ENCODE measurements around the gene SLFN13.
"Not testable (repeated sequence)": the region's sequence is repeated elsewhere in the genome, so short reads cannot be mapped to it uniquely, and the experiment has no call there.

SLFN13 gene, protein sequence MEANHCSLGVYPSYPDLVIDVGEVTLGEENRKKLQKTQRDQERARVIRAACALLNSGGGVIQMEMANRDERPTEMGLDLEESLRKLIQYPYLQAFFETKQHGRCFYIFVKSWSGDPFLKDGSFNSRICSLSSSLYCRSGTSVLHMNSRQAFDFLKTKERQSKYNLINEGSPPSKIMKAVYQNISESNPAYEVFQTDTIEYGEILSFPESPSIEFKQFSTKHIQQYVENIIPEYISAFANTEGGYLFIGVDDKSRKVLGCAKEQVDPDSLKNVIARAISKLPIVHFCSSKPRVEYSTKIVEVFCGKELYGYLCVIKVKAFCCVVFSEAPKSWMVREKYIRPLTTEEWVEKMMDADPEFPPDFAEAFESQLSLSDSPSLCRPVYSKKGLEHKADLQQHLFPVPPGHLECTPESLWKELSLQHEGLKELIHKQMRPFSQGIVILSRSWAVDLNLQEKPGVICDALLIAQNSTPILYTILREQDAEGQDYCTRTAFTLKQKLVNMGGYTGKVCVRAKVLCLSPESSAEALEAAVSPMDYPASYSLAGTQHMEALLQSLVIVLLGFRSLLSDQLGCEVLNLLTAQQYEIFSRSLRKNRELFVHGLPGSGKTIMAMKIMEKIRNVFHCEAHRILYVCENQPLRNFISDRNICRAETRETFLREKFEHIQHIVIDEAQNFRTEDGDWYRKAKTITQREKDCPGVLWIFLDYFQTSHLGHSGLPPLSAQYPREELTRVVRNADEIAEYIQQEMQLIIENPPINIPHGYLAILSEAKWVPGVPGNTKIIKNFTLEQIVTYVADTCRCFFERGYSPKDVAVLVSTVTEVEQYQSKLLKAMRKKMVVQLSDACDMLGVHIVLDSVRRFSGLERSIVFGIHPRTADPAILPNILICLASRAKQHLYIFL

DNA sequence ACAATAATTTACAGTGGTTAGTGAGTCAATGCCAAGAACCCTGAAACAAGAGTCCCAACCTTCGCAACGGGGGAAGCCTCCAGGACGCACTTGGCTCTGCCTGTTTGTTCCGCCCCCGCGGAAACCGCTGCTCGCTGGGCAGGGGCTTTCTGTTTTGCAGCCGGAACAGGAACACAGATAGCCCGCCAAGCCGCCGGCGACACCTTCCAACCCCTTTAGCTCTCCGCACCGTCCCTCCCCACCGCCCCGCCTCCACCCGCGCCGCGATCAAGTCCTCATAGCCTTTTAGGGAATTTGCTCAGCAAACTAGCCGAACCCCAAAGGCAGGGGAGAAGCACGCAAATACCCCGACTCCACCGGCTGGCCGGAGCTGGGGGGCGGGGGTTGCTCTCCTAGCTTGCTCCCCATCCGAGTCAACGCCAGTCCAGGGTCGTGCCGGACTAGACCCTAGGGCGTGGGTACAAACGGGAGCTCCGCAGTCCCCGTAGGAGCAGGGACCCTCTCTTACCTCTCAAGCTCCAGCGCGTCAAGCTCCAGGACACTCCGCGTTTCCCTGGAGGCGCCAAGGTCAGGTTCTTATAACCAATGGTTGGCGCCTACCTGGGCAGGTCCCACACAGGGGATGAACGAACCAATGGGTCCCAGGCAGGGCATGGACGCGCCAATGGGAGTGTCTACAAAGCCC, at the start of gene SLFN13:
Gene SLFN13, minus strand, starts transcription at position 553 of the 685 bp plus-strand sequence. CDS start 3,086 bp downstream, outside the sequence.
- in situ Hi-C loops (cut with MboI; ENCODE audit: low sequenced_read_pairs), result no loop called here

DNA sequence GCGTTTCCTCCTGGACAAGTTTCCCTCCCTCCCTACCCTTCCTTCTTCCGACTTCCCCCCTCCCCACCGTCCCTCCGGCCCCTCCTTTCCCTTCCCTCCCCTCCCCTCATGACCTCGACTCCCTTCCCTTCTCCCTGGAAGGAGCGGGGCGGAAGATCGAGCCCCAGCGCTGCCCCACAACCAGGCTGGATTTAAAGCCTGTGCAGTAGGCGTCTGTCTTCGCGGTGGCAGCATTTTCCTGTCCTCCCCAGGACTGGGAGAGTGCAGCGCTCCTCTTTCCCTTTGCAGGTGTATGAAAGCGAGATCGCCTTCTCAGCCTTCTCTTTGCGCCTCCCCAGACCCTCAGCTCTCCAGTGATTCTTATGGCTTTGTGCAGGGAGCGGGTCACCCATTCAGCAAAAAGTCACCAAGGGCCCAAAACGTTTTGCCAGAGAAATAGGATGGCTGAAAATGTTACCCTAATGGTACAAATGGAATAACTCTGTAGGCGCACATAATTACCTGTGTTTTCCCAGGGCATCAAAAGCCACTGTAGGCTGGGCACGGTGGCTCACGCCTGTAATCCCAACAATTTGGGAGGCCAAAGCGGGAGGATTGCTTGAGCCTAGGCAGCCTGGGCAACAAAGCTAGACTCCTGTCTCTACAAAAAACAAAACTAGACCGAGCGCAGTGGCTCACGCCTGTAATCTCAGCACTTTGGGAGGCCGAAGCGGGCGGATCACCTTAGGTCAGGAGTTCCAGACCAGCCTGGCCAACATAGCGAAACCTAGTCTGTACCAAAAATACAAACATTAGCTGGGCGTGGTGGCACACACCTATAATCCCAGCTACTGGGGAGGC, 48.1 kb upstream of the SLFN13 start:
- in situ Hi-C loops (cut with MboI; ENCODE audit: low sequenced_read_pairs), result no loop called here

- in situ Hi-C loops (cut with MboI; ENCODE audit: low sequenced_read_pairs), result no loop called here
These were observed 44.5 kb upstream of the SLFN13 start for GRCh38 chr17:35493040-35493439.

GRCh38 chr17:35491417-35491816, 42.9 kb upstream of the SLFN13 start:
- in situ Hi-C loops (cut with MboI; ENCODE audit: low sequenced_read_pairs), result no loop called here

DNA sequence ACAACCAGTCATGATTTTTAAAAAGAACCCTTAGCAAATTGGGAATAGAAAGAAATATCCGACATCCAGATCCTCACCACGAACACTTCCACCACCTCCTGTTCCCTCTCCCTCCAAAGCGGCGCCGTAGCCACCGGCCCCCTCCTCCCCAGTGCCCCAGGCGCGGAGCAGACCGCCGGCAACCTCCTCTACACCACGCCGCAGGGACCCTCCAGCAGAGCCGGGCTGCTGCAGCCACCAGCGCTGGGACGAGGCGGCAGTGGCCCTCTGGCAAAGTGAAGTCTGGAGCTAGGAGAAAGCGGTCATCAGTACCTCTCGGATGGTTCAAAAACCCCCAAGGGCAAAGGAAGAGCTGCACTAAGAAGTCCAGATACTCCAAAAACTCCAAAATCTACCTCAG, 41.4 kb upstream of the SLFN13 start:
- in situ Hi-C loops (cut with MboI; ENCODE audit: low sequenced_read_pairs), result no loop called here

DNA sequence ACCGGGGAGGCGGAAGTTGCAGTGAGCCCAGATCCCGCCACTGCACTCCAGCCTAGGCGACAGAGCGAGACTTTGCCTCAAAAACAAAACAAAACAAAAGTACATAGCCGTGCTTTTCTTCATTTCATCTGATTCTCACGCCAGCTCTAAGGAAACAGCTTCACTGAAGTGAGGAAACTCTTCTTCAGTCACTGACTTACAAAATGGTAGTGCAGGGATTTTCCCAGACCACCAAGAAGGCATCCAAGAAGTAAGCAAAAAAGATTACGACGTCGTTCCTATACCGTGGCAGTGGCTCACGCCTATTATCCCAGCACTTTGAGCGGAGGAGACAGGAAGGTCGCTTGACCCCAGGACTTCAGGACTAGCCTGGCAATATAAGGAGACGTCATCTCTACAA, 40.4 kb upstream of the SLFN13 start:
- in situ Hi-C loops (cut with MboI; ENCODE audit: low sequenced_read_pairs), result no loop called here

DNA sequence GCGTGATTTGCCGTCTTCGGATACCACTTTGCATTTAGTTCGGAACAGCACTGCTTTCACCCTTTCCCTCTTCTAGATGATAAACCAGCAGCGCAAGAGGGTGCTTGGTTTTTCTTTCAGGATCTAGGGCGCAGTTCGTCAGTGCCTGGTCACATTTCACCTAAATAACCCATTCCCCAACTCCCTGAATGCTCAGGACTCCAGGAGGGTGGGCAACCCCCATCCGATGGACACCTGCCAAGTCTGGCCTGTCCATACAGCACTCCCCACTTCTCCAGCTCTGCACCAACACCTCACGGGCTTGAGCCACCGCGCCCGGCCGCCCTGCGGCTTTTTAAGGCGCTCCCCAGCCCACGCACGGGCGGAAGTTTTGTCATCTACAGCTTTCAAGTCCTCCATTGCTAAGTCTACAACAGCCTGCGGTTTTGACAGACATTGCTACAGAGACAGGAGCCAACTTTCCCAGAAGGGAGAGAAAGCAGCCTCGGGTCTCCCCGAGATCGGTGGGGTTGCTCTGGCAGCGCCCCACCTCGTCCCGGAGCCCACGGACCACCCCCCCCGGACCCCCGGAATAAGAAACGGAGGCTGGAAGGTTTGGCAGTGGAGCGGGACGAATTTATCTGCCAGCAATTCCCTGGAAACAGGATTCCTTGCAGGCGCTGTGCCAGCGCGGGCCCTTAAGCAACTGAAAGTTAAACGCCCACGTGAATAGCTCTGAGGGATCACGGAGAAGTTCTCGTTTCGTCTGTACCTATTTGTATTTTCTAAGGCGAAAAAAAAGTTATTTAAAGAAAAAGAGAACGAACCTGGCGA, 38.6 kb upstream of the SLFN13 start:
- in situ Hi-C loops (cut with MboI; ENCODE audit: low sequenced_read_pairs), result no loop called here

DNA sequence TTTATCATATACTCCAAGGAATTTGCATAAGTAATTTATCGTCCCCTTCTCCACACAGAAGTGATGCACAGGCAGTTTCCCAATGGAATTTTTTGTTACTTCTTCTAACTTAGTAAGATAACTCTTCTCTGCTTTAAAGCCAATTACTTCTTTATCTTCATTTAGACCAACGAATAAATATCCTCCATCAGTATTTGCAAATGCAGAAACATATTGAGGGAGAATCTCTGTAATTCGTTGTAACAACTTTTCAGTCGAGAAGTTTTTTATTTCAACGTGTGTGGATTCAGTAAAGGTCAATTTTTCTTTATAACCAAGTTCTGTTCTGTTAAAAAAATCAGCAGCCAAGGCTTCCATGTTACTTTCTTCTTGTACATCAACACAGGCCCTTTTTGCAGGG, 30.7 kb upstream of the SLFN13 start:
- in situ Hi-C loops (cut with MboI; ENCODE audit: low sequenced_read_pairs), result no loop called here

GRCh38 chr17:35477248-35477647, 28.7 kb upstream of the SLFN13 start:
- in situ Hi-C loops (cut with MboI; ENCODE audit: low sequenced_read_pairs), result no loop called here

GRCh38 chr17:35476283-35476820, 27.8 kb upstream of the SLFN13 start:
- in situ Hi-C loops (cut with MboI; ENCODE audit: low sequenced_read_pairs), result no loop called here

- in situ Hi-C loops (cut with MboI; ENCODE audit: low sequenced_read_pairs), result no loop called here
These were observed 19.9 kb upstream of the SLFN13 start for GRCh38 chr17:35468475-35468874.

DNA sequence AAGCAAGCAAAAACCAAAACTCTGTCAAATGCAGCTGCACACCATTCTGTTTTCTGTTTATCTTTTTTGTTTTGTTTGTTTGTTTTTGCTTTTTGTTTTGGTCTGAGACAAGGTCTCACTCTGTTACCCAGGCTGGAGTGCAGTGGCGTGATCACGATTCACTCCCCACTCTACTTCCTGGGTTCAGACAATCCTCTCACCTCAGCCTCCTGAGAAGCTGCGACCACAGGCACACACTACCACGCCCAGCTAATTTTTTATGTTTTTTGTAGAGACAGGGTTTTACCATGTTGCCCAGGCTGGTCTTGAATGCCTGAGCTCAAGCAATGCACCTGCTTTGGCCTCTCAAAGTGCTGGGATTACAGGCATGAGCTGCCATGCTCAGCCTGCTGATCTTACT, 19.3 kb upstream of the SLFN13 start:
- in situ Hi-C loops (cut with MboI; ENCODE audit: low sequenced_read_pairs), result no loop called here

- in situ Hi-C loops (cut with MboI; ENCODE audit: low sequenced_read_pairs), result no loop called here
These were observed 11.8 kb upstream of the SLFN13 start for GRCh38 chr17:35460354-35460851.

GRCh38 chr17:35454035-35454434, 5.5 kb upstream of the SLFN13 start:
- in situ Hi-C loops (cut with MboI; ENCODE audit: low sequenced_read_pairs), result not testable (repeated sequence)

- in situ Hi-C loops (cut with MboI; ENCODE audit: low sequenced_read_pairs), result no loop called here
These were observed 4.6 kb upstream of the SLFN13 start for GRCh38 chr17:35453171-35453570.

GRCh38 chr17:35449371-35449931, 885 bp upstream of the SLFN13 start:
- in situ Hi-C loops (cut with MboI; ENCODE audit: low sequenced_read_pairs), result no loop called here

- in situ Hi-C loops (cut with MboI; ENCODE audit: low sequenced_read_pairs), result no loop called here
These were observed 297 bp upstream of the SLFN13 start for GRCh38 chr17:35448899-35449227.

DNA sequence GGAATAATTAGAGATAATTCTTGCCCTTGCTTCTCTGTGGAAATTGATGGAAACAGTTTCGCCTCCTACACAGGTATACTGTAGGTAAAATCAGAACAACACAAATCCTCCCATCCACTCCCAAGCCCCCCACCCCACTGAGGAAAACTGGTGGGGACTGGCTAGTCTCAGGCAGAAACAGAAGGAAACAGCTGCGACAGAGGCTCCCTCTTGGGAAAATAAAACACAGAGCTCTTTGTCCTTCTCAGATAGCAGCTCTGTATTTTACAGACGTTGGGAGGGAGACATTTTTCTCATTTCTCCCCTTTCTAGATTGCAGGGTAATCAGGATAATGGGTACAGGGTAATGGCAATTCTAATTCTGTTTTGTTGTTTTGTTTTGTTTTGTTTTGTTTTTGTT, 1.1 kb downstream of the SLFN13 start:
- in situ Hi-C loops (cut with MboI; ENCODE audit: low sequenced_read_pairs), result no loop called here

GRCh38 chr17:35438433-35438832, 10.1 kb downstream of the SLFN13 start:
- in situ Hi-C loops (cut with MboI; ENCODE audit: low sequenced_read_pairs), result no loop called here
